SK-N-SH (cell line): ENCODE measurements around the gene PPP1R12B. TPM values are rescaled to one million over a fixed set of nuclear protein-coding genes. Genes with fewer than 3 reads are reported as not detected.
"Not testable (repeated sequence)": the region's sequence is repeated elsewhere in the genome, so short reads cannot be mapped to it uniquely, and the experiment has no call there.

ENCODE experiments used
- CTCF ChIA-PET: fragments of 300-600, 350-600 bp; formaldehyde crosslinking; extraction: SDS; loops from one replicate; lab custom pipeline; 2021; lab: Yijun Ruan, JAX
- POLR2A ChIA-PET: fragments of 350-600 bp; sonication (Branson Sonifier 250); formaldehyde crosslinking; extraction: SDS; loops from one replicate; lab custom pipeline; 2020; ENCODE audit warnings: antibody characterized with exemption, inconsistent platforms; lab: Yijun Ruan, JAX
- DNase-seq: peaks from one replicate; pipeline ENCODE4 v3.0.0; 2012
- H2AFZ ChIP-seq: fragments of 200-600 bp; sonication (generic); 2 replicates; pipeline ENCODE4 v1.8.1; 2016; ENCODE audit warnings: antibody characterized with exemption, mild to moderate bottlenecking, low read depth
- H3F3A ChIP-seq: fragments of 200-600 bp; sonication (generic); replicated peaks from 2 replicates; pipeline ENCODE3; 2016; ENCODE audit warnings: antibody characterized with exemption, mild to moderate bottlenecking; ENCODE audit not compliant: insufficient read depth
- H3K27ac ChIP-seq, 2 experiments: fragments of 200-500 bp in 1 of 2; fragments of 200-600 bp in 1 of 2; sonication (Bioruptor generic) in 1 of 2; sonication (generic), shearing (Covaris generic) in 1 of 2; 2 replicates each; pipeline versions ENCODE4 v1.5.1 to v1.6.1; 2014 to 2016; ENCODE audit warnings: low read depth in 2 of 2, inconsistent platforms in 1 of 2, low read length in 1 of 2, mild to moderate bottlenecking in 1 of 2, mixed read lengths in 1 of 2
- H3K27me3 ChIP-seq: fragments of 200-600 bp; sonication (generic), shearing (Covaris generic); 2 replicates; pipeline ENCODE4 v1.6.1; 2016; ENCODE audit warnings: mixed run types; ENCODE audit not compliant: insufficient read depth
- H3K36me3 ChIP-seq, 2 experiments: fragments of 200-500 bp in 1 of 2; fragments of 200-600 bp in 1 of 2; sonication (Bioruptor generic) in 1 of 2; sonication (generic) in 1 of 2; replicated peaks in 1 of 2; 2 replicates each; pipeline versions ENCODE3 to v1.5.1; 2014 to 2016; ENCODE audit warnings: low read length in 1 of 2, mild to moderate bottlenecking in 1 of 2; ENCODE audit not compliant: insufficient read depth in 2 of 2, control insufficient read depth in 1 of 2
- H3K4me1 ChIP-seq, 2 experiments: fragments of 200-500 bp in 1 of 2; fragments of 200-600 bp in 1 of 2; sonication (Bioruptor generic) in 1 of 2; sonication (generic), shearing (Covaris generic) in 1 of 2; 2 replicates each; pipeline versions ENCODE4 v1.5.1 to v1.6.1; 2014 to 2016; ENCODE audit warnings: low read depth in 1 of 2, low read length in 1 of 2, mixed run types in 1 of 2; ENCODE audit not compliant: insufficient read depth in 2 of 2, control insufficient read depth in 1 of 2
- H3K4me2 ChIP-seq: fragments of 200-600 bp; sonication (generic), shearing (Covaris generic); 2 replicates; pipeline ENCODE4 v1.6.1; 2017; ENCODE audit warnings: mixed run types
- H3K4me3 ChIP-seq, 2 experiments: fragments of 200-500 bp in 1 of 2; fragments of 200-600 bp in 1 of 2; sonication (Bioruptor generic) in 1 of 2; sonication (generic), shearing (Covaris generic) in 1 of 2; 2 replicates each; pipeline versions ENCODE4 v1.5.1 to v1.8.1; 2014 to 2016; ENCODE audit warnings: low read depth in 2 of 2, inconsistent platforms in 1 of 2, low read length in 1 of 2, mild to moderate bottlenecking in 1 of 2, mixed read lengths in 1 of 2, moderate library complexity in 1 of 2
- H3K79me2 ChIP-seq: fragments of 200-600 bp; sonication (generic); 2 replicates; pipeline ENCODE4 v1.8.1; 2017; ENCODE audit warnings: mild to moderate bottlenecking; ENCODE audit not compliant: insufficient read depth
- H3K9ac ChIP-seq: fragments of 200-600 bp; sonication (generic); 2 replicates; pipeline ENCODE4 v1.6.1; 2017; ENCODE audit warnings: mixed run types
- H3K9me2 ChIP-seq: fragments of 200-600 bp; sonication (generic); 2 replicates; pipeline ENCODE4 v1.6.1; 2017; ENCODE audit warnings: mixed run types
- H3K9me3 ChIP-seq: fragments of 200-600 bp; sonication (generic); 2 replicates; pipeline ENCODE4 v1.6.1; 2017; ENCODE audit warnings: mixed run types, mild to moderate bottlenecking, moderate library complexity
- H4K20me1 ChIP-seq: fragments of 200-600 bp; sonication (generic); 2 replicates; pipeline ENCODE4 v1.6.1; 2017; ENCODE audit warnings: mild to moderate bottlenecking, mixed run types; ENCODE audit not compliant: insufficient read depth
- CHD2 ChIP-seq: fragments of 150-350 bp; IDR thresholded peaks from 2 replicates; pipeline ENCODE4 v1.6.1; 2018; ENCODE audit warnings: low read length; ENCODE audit not compliant: partially characterized antibody
- FOXJ3 ChIP-seq: sonication (generic); formaldehyde crosslinking; IDR thresholded peaks from 2 replicates; pipeline ENCODE4 v1.5.1; 2020; ENCODE audit warnings: mild to moderate bottlenecking, missing genetic modification reagents
- FOXM1 ChIP-seq: IDR thresholded peaks from 2 replicates; pipeline ENCODE4 v1.4.0; 2012; ENCODE audit warnings: low read depth, mild to moderate bottlenecking
- GATA2 ChIP-seq: sonication (generic); formaldehyde crosslinking; IDR thresholded peaks from 2 replicates; pipeline ENCODE4 v1.5.0; 2020; ENCODE audit warnings: mild to moderate bottlenecking, missing genetic modification reagents
- NFIC ChIP-seq: IDR thresholded peaks from 2 replicates; pipeline ENCODE4 v1.4.0; 2012; ENCODE audit warnings: borderline replicate concordance
- POLR2AphosphoS5 ChIP-seq: IDR thresholded peaks from 2 replicates; pipeline ENCODE4 v1.6.1; 2012; ENCODE audit warnings: low read depth, low read length
- RCOR1 ChIP-seq: fragments of 150-350 bp; IDR thresholded peaks from 2 replicates; pipeline ENCODE4 v1.6.1; 2017; ENCODE audit warnings: antibody characterized with exemption, low read length
- SMC3 ChIP-seq: IDR thresholded peaks from 2 replicates; pipeline ENCODE4 v1.6.1; 2012; ENCODE audit warnings: low read depth, low read length, improper control_type of control experiment
- YY1 ChIP-seq: IDR thresholded peaks from 2 replicates; pipeline ENCODE4 v1.4.0; 2012; ENCODE audit warnings: low read depth, mild to moderate bottlenecking
- WGBS: methylation state at CpG from one replicate; pipeline ENCODE4 v1.1.6; 2017; ENCODE audit warnings: low lambda C conversion rate; 5-methylcytosine and 5-hydroxymethylcytosine counted together
- polyA plus RNA-seq, 3 experiments: library from polyadenylated mRNA; depleted of rRNA; stranded (reverse); fragments of >200 nt; gene quantifications; 2 replicates each; pipeline ENCODE4 v1.2.3, GENCODE V29; 2012
- TF ChIP-seq, protein P1 (sequence below): fragments of 150-350 bp; IDR thresholded peaks from 2 replicates; pipeline ENCODE4 v1.6.1; 2017; ENCODE audit warnings: antibody characterized with exemption, low read length, low read depth, borderline replicate concordance
- TF ChIP-seq, protein P2 (sequence below): IDR thresholded peaks from 2 replicates; pipeline ENCODE4 v1.4.0; 2012; ENCODE audit warnings: low read depth, borderline replicate concordance
- TF ChIP-seq, protein P3 (sequence below): fragments of 150-350 bp; IDR thresholded peaks from 2 replicates; pipeline ENCODE4 v1.6.1; 2016; ENCODE audit warnings: mild to moderate bottlenecking, low read depth, low read length
- TF ChIP-seq, protein P4 (sequence below): IDR thresholded peaks from 2 replicates; pipeline ENCODE4 v1.4.0; 2012; ENCODE audit warnings: low read depth, borderline replicate concordance
- TF ChIP-seq, protein P5 (sequence below): IDR thresholded peaks from 2 replicates; pipeline ENCODE4 v1.4.0; 2012; ENCODE audit warnings: low read depth

PPP1R12B gene
- polyA plus RNA-seq, 1 of the 3 experiments (the other 2 are of a cell fraction): 2.8 TPM

DNA sequence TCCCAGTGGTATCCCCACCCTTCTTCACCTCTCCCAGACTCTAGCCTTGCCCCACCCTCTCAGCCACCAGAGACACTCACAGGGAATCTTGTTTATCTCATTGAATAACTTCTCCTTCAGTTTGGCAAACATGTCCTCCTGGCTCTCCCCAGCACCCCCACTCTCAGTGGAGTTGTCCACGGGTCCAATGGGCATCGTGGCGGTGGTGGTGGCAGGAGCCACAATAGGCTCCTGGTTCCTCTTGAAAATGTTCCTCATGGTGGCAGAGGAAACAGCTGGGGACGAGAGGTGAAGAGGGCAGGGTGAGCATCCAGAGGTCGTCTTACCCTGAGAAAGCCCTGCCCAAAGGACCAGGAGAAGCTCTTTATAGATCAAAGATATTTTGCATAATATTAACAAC lies 257.0 kb downstream of the PPP1R12B start:
- H3K9ac ChIP-seq: no peak overlapping the region
- H3K9me2 ChIP-seq: no peaks in the 10 kb centered on the region
- H3K4me1 ChIP-seq: no peaks in the 10 kb centered on the region
- ChIA-PET POLR2A (no interaction called here), CTCF (interaction anchor here (1.4 to 2.4 kb wide), 2 partner anchors 104 to 141 kb away, joined by 3 to 9 read pairs; no protein-coding TSS in a partner anchor)
- no peaks in the 10 kb centered on the region for H4K20me1 ChIP-seq
- 78% methylated on average over 5 of the region's 5 CpGs for WGBS
- H3K79me2 ChIP-seq: no peaks in the 10 kb centered on the region
- H3K9me3 ChIP-seq: no peaks in the 10 kb centered on the region
- TF ChIP-seq NFIC: no peak
- TF ChIP-seq, protein P1, sequence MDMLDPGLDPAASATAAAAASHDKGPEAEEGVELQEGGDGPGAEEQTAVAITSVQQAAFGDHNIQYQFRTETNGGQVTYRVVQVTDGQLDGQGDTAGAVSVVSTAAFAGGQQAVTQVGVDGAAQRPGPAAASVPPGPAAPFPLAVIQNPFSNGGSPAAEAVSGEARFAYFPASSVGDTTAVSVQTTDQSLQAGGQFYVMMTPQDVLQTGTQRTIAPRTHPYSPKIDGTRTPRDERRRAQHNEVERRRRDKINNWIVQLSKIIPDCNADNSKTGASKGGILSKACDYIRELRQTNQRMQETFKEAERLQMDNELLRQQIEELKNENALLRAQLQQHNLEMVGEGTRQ: no peak
- TF ChIP-seq GATA2 (CRISPR knock-in tag): no peak
- no peak for TF ChIP-seq FOXM1
- no peak for TF ChIP-seq RCOR1
- TF ChIP-seq, protein P2, sequence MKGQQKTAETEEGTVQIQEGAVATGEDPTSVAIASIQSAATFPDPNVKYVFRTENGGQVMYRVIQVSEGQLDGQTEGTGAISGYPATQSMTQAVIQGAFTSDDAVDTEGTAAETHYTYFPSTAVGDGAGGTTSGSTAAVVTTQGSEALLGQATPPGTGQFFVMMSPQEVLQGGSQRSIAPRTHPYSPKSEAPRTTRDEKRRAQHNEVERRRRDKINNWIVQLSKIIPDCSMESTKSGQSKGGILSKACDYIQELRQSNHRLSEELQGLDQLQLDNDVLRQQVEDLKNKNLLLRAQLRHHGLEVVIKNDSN: no peak
- TF ChIP-seq FOXJ3: no peak
- no peak for TF ChIP-seq POLR2AphosphoS5
- TF ChIP-seq YY1: no peak
- no peak for TF ChIP-seq CHD2
- TF ChIP-seq, protein P3, sequence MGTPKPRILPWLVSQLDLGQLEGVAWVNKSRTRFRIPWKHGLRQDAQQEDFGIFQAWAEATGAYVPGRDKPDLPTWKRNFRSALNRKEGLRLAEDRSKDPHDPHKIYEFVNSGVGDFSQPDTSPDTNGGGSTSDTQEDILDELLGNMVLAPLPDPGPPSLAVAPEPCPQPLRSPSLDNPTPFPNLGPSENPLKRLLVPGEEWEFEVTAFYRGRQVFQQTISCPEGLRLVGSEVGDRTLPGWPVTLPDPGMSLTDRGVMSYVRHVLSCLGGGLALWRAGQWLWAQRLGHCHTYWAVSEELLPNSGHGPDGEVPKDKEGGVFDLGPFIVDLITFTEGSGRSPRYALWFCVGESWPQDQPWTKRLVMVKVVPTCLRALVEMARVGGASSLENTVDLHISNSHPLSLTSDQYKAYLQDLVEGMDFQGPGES: no peak
- no peak for TF ChIP-seq SMC3
- TF ChIP-seq, protein P4, sequence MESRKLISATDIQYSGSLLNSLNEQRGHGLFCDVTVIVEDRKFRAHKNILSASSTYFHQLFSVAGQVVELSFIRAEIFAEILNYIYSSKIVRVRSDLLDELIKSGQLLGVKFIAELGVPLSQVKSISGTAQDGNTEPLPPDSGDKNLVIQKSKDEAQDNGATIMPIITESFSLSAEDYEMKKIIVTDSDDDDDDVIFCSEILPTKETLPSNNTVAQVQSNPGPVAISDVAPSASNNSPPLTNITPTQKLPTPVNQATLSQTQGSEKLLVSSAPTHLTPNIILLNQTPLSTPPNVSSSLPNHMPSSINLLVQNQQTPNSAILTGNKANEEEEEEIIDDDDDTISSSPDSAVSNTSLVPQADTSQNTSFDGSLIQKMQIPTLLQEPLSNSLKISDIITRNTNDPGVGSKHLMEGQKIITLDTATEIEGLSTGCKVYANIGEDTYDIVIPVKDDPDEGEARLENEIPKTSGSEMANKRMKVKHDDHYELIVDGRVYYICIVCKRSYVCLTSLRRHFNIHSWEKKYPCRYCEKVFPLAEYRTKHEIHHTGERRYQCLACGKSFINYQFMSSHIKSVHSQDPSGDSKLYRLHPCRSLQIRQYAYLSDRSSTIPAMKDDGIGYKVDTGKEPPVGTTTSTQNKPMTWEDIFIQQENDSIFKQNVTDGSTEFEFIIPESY: no peak
- TF ChIP-seq, protein P5, sequence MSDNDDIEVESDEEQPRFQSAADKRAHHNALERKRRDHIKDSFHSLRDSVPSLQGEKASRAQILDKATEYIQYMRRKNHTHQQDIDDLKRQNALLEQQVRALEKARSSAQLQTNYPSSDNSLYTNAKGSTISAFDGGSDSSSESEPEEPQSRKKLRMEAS: no peak
- H3F3A ChIP-seq: no peaks in the 10 kb centered on the region
- H3K4me2 ChIP-seq: no peak overlapping the region
- H3K27ac ChIP-seq: no peak overlapping the region
- H3K36me3 ChIP-seq: no peaks in the 10 kb centered on the region
- H3K27me3 ChIP-seq: no peaks in the 10 kb centered on the region
- no peak overlapping the region for H2AFZ ChIP-seq
- no peak overlapping the region for H3K4me3 ChIP-seq
- DNase-seq: no peak

DNA sequence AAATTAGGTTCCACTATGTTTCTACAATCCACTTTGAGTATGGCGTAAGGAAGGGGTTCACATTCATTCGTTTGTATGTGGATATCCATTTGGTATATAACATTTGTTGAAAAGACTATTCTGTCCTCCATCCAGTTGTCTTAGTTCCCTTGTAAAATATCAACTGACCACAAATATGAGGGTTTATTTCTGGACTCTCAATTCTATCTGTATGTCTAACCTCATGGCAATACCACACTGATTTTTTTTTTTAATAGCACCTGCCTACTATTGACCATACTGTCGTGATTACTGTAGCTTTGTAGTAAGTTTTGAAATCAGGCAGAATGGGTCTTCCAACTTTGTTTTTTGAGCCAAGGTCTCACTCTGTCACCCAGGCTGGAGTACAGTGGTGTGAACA lies 263.5 kb downstream of the PPP1R12B start:
- H3K4me3 ChIP-seq, H3K9ac ChIP-seq, H3K9me2 ChIP-seq, H3F3A ChIP-seq, H3K9me3 ChIP-seq, H3K36me3 ChIP-seq, DNase-seq, H3K79me2 ChIP-seq, POLR2A ChIA-PET, H3K27me3 ChIP-seq, H4K20me1 ChIP-seq, H3K4me2 ChIP-seq, H2AFZ ChIP-seq, H3K27ac ChIP-seq: not testable (repeated sequence)
- WGBS: 91% methylated on average over 3 of the region's 3 CpGs
- CTCF ChIA-PET: interaction anchor here (0.6 to 2.8 kb wide), 4 partner anchors 12 to 41 kb away, joined by 3 to 9 read pairs (median 3); no protein-coding TSS in a partner anchor
- peaks cover 15 to 20% of the 10 kb centered on the region in 2 experiments; a peak in 3 of 4 replicates for H3K4me1 ChIP-seq
